ENCODE measurements around the gene RHOB.

- TF ChIP-seq CTCF (IDR thresholded peaks at IDR 0.05; ENCODE audit: low read depth, low read length) (no peak), POLR2A (IDR thresholded peaks at IDR 0.05; ENCODE audit: extremely low read depth, insufficient read length) (no peak), MAX (IDR thresholded peaks at IDR 0.05; ENCODE audit: low read depth, low read length) (no peak)
Measured at GRCh38 chr2:20470211-20470610, 23.3 kb downstream of the RHOB start.
